HCT116 (cell line): ENCODE results near the gene DYNC2H1.

Experiments used
- CEBPB ChIP-seq: IDR thresholded peaks from 2 replicates; pipeline ENCODE4 v1.6.1; 2012; ENCODE audit warnings: low read depth
- CTCF ChIP-seq, 3 experiments: fragments of 200-600 bp in 1 of 3; sonication (generic) in 1 of 3; IDR thresholded peaks in 2 of 3; conservative IDR thresholded peaks in 1 of 3; 2 replicates each; pipeline ENCODE4 v1.5.1; 2012 to 2017; ENCODE audit warnings: low read depth in 2 of 3, low read length in 2 of 3, antibody characterized with exemption in 1 of 3, borderline replicate concordance in 1 of 3, control low read depth in 1 of 3, mild to moderate bottlenecking in 1 of 3, mixed read lengths in 1 of 3, mixed run types in 1 of 3, moderate library complexity in 1 of 3; ENCODE audit not compliant: insufficient read depth in 1 of 3
- EGR1 ChIP-seq: IDR thresholded peaks from 2 replicates; pipeline ENCODE4 v1.6.1; 2012; ENCODE audit warnings: low read depth
- EZH2 ChIP-seq: fragments of 200-600 bp; sonication (generic); IDR thresholded peaks from 2 replicates; pipeline ENCODE4 v1.6.1; 2017; ENCODE audit warnings: antibody characterized with exemption, mixed run types
- EZH2phosphoT487 ChIP-seq: fragments of 200-600 bp; IDR thresholded peaks from 2 replicates; pipeline ENCODE4 v1.6.1; 2018; ENCODE audit warnings: antibody characterized with exemption, borderline replicate concordance
- MAX ChIP-seq: IDR thresholded peaks from 2 replicates; pipeline ENCODE4 v1.6.1; 2012
- POLR2A ChIP-seq: IDR thresholded peaks from 2 replicates; pipeline ENCODE4 v1.7.0; 2011; ENCODE audit warnings: borderline replicate concordance; ENCODE audit not compliant: insufficient read depth, insufficient read length; ENCODE audit errors: extremely low read depth
- POLR2AphosphoS5 ChIP-seq: IDR thresholded peaks from 2 replicates; pipeline ENCODE4 v1.6.1; 2011; ENCODE audit warnings: mild to moderate bottlenecking, low read depth, low read length, moderate library complexity
- RAD21 ChIP-seq: IDR thresholded peaks from 2 replicates; pipeline ENCODE4 v1.6.1; 2012; ENCODE audit warnings: low read depth, mild to moderate bottlenecking
- REST ChIP-seq: IDR thresholded peaks from 2 replicates; pipeline ENCODE4 v1.6.1; 2012; ENCODE audit warnings: low read depth
- SP1 ChIP-seq: IDR thresholded peaks from 2 replicates; pipeline ENCODE4 v1.6.1; 2012; ENCODE audit warnings: low read depth
- YY1 ChIP-seq: IDR thresholded peaks from 2 replicates; pipeline ENCODE4 v1.6.1; 2011; ENCODE audit warnings: low read length, low read depth, moderate library complexity, mild to moderate bottlenecking; ENCODE audit not compliant: insufficient replicate concordance; ENCODE audit errors: extremely low read depth
- ZNF274 ChIP-seq: fragments of 200-500 bp; sonication (Bioruptor generic); IDR thresholded peaks from 2 replicates; pipeline ENCODE4 v1.6.1; 2014; ENCODE audit warnings: mild to moderate bottlenecking, low read depth, low read length, inconsistent platforms

GRCh38 chr11:103222806-103223205, 113.6 kb downstream of the DYNC2H1 start:
- TF ChIP-seq MAX = no peak
- no peak for TF ChIP-seq EZH2
- TF ChIP-seq CTCF (IDR thresholded peaks at IDR 0.05 in 2 of 3, conservative IDR thresholded peaks at IDR 0.05 in 1 of 3; ENCODE audit: borderline replicate concordance in 1 of 3, insufficient read depth in 1 of 3, low read depth in 2 of 3, low read length in 2 of 3) = no peak
- TF ChIP-seq RAD21 = no peak
- TF ChIP-seq POLR2A = no peak
- TF ChIP-seq REST = no peak
- TF ChIP-seq CEBPB = no peak
- no peak for TF ChIP-seq ZNF274
- no peak for TF ChIP-seq POLR2AphosphoS5
- TF ChIP-seq YY1 = no peak
- TF ChIP-seq SP1 = no peak
- TF ChIP-seq EGR1 = no peak
- no peak for TF ChIP-seq EZH2phosphoT487
